ENCODE data around the gene ZNF521.

DNA sequence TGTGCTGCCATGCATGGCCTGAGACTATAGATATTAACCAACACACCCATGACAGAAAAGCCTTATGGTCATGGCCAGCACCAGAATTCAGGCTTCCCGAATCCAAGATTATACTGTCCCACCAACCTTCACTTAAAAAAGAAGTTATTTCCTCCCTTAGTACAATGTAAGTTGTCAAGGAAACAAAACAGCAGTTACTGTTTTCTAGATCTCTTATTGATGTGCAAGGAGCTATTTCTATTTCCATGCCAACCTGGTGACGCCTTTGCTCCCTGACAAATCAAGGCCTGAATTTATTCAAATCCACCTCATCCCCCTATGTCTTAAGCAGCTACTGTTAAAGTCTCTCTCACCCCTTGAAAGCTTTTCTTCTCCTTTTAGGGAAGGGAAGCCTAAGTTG, 249.3 kb downstream of the ZNF521 start:
- TF ChIP-seq POLR2AphosphoS5 (IDR thresholded peaks at IDR 0.05; ENCODE audit: low read depth, low read length) (no peak), POLR2A (IDR thresholded peaks at IDR 0.05; ENCODE audit: low read depth, low read length) (no peak)

Data from GM12891 (cell line).